ELR (cell line): ENCODE measurements around the gene BBOF1.

Experiments
- DNase-seq: peaks from one replicate; pipeline ENCODE4 v3.0.0-alpha.2; 2015; ENCODE audit warnings: low read depth

BBOF1 gene

DNA sequence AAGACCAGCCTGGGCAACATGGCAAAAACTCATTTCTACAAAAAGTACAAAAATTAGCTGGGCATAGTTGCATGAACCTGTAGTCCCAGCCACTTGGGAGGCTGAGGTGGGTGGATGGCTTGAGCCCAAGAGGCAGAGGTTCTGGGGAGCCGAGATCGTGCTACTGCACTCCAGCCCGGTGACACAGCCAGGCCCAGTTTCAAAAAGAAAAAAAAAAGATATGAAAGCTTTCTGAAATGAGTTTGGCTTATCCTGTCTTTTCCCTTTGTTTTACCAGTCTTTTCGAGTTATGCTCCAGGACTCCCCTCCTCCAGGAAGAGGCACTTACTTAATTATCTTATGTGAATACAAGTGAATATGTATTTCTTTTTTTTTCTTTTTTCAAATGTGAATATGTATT lies 3.2 kb downstream of the BBOF1 start:
- no peak for DNase-seq

DNA sequence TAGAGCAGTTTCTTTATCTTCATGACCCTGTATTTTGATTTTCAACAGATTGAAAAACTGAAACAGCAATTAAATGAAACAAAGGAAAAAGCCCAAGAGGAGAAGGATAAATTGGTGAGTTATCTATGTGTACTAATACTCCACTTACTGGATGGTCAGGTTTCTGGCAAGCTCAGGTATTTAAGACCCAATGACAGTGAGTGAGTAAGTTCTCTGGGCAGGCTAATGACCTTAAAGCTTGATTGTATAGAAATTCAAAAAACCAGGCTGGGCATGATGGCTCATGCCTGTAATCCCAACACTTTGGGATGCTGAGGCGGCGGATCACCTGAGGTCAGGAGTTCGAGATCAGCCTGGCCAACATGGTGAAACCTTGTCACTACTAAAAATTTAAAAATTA lies 10.0 kb downstream of the BBOF1 start:
- DNase-seq, result no peak

GRCh38 chr14:74034572-74034971 lies 15.4 kb downstream of the BBOF1 start:
- no peak for DNase-seq

DNA sequence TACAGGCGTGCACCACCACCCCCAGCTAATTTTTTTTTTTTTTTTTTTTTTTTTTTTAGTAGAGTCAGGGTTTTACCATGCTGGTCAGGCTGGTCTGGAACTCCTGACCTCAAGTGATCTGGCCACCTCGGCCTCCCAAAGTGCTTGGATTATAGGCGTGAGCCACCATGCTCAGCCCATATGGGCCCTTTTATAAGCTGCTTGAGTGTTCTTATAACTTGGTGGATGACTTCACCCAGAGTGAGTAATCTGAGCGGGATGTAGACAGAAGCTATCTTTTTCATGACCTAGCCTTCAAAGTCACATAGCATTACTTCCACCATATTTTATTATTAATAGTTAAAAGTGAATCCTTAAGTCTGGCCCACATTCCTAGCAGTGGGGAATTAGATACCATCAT lies 16.4 kb downstream of the BBOF1 start:
- peak; percentile 73 for DNase-seq

DNA sequence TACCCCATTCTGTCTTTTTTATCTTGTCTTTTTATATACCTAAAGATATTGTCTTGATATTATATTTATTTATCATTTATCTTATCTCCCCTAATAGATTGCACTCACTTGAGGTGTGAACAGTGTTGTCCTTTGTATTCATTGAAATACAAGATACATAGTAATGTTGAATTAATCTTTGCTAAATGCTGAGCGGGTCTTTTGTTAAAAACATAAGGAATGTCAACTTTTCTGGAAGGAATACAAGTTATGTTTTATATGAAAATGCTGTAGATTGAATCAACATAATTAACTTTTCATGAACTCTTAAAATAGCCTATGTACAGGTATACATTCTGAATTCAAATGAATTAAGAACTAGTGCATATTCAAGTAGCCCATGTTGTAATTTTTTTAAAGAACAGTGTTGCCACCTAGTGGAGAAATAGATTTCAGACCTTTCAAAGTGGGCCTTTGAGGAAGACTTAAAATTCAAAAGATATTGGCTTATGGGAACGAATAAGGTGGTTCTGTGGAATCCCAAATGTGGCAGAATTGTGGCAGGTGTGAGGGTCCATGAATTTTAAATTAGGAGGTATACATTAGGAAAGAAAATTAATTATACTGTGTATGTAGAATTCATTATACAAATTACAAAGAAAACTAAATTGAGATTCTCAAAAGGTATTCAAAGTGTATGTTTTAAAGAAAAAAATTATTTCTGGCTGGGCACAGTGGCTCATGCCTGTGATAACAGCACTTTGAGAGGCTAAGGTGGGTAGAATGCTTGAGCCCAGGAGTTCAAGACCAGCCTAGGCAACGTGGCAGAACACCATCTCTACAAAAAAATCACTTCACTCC lies 19.1 kb downstream of the BBOF1 start:
- DNase-seq, result peak; percentile 68

- DNase-seq, result no peak
Observed at GRCh38 chr14:74042296-74042695, 23.1 kb downstream of the BBOF1 start.

GRCh38 chr14:74045522-74045921 lies 26.4 kb downstream of the BBOF1 start:
- DNase-seq, result no peak

DNA sequence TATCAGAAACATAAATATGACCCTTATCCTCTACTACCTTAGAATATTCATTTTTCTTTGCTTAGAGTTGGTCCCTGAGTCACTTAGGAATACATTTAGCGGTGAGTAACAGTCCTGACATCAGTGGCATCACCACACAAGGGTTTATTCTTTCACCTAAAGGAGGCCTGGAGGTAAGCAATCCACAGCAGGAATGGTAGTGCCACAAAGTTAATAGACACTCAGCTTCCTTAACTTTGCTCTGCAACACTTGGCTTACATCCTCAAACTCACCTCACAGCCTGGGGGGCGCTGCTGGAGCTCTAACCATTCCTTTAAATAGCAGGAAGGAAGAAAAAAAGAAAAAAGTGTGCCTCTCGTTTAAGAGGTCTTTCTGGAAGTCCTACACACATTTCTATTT lies 29.1 kb downstream of the BBOF1 start:
- DNase-seq, result peak; percentile 47

GRCh38 chr14:74049876-74050495 lies 30.8 kb downstream of the BBOF1 start:
- DNase-seq, result no peak

DNA sequence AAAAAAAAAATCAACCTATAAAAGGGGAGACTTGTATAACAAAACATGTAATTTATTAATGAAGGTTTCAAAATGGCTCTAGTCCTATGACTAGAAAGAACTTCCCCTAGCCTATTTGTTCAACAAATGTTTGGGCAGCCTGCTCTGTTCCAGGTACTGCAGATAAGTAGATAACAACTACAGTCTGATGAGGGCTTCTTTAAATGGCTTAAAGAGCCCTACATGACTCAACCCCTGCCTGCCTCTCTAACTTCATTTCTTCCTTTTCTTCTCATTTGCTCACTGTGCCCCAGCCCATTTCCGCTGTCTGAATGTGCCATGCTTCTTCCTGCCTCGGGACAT lies 43.6 kb downstream of the BBOF1 start:
- no peak for DNase-seq

DNA sequence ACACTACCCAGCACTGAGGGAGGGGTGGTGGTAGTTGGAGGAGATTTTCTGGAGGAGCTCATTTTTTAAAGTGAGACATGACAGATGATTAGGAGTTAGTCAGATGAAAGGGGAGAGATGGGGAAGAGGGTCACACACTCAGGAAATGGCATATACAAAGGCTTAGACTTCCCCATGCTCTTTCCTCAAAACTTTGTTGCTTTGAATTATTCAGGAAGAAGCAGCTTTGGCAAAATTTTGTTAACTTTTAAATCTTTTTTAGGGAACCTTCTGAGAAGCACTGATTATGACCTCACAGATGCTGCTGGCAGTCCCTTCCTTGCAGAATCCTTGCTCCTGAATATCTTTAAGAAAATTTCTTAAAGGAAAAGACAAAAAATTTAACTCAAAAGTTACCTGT lies 45.3 kb downstream of the BBOF1 start:
- DNase-seq, result peak; percentile 47

DNA sequence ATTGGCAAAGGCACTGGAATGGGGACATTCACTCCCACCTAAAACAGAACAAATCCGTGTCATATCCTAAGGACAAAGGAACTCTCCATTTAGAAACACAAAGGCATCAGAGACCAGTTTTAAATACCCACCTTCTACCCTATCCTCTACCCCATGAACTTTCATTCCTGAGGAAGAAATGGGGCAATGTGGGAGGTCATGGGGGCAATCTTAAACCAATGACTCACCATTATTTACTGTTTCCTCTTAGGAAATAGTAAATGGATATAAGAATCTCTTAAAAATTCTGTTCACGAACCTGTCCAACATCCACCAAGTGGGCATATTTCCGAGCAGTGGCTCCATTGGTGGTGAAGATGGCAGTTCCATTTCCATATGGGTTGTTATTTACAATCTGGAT lies 45.7 kb downstream of the BBOF1 start:
- peak; percentile 63 for DNase-seq

GRCh38 chr14:74065746-74066575 lies 46.8 kb downstream of the BBOF1 start:
- DNase-seq, result peak; percentile 76

GRCh38 chr14:74077401-74077800 lies 58.3 kb downstream of the BBOF1 start:
- DNase-seq, result no peak

DNA sequence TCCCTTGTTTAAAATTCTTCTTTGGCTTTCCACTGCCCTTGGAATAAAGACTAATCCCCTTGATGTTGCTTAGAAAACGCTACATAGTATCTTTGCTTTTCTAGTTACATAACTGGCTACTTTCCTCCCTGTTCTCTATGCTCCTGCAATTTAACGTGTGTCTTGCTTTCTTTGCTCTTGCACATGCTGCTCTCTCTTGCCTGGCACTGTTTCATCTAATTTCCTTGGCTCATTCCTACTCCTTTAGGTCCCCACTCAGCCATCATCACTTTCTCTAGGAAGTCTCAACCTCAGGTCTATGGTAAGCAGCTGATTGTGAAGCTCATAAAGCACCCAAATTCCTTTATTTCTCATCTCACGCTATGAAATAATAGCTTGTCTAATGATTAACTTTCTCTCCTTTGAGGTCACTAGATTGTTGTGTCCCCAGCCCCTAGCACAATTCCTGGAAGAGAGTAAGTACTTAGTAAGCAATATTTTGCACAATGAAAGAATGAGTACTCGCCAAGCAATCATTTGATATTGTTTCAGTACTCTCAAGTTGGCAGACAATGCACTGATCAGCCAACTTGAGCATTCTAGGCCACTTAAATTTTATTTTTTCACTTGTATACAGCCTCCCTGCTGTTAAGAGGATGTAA lies 61.8 kb downstream of the BBOF1 start:
- DNase-seq, result no peak

GRCh38 chr14:74081491-74081890 lies 62.3 kb downstream of the BBOF1 start:
- no peak for DNase-seq

- no peak for DNase-seq
Observed at GRCh38 chr14:74083161-74083560, 64.0 kb downstream of the BBOF1 start.

DNA sequence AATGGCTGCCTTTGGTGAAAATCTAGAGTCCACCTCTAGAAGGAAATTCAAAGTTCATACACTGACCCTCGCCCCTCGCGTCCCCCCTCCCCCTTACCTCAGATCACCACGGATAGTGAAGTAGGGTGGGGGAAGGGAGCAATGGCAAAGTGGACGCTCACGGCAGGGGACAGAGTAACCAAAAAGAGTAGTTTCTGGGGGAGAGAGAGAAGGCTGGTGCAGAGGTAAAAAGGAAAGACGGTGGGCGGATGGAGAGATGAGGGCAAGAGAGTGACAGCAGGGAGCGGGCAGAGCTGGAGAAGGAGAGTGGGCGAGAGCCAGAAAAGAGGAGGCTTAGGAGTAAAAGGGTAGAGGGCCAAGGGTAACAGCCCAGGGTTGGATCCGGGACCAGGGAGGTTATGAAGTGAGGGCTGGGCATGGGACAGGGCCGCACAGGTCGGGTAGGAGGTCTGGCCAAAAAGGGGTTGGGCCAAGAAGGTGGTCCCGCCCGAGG lies 64.7 kb downstream of the BBOF1 start:
- DNase-seq, result no peak

GRCh38 chr14:74084277-74085046 lies 65.3 kb downstream of the BBOF1 start, which contains the start of the genes ALDH6A1 and LIN52:
Gene ALDH6A1 (minus strand): TSS chr14:74084453. CDS start chr14:74084394, 59 bp downstream.
Gene LIN52 (plus strand): TSS chr14:74084956. CDS start chr14:74084975, 19 bp downstream.
- DNase-seq, result peak; percentile 100

DNA sequence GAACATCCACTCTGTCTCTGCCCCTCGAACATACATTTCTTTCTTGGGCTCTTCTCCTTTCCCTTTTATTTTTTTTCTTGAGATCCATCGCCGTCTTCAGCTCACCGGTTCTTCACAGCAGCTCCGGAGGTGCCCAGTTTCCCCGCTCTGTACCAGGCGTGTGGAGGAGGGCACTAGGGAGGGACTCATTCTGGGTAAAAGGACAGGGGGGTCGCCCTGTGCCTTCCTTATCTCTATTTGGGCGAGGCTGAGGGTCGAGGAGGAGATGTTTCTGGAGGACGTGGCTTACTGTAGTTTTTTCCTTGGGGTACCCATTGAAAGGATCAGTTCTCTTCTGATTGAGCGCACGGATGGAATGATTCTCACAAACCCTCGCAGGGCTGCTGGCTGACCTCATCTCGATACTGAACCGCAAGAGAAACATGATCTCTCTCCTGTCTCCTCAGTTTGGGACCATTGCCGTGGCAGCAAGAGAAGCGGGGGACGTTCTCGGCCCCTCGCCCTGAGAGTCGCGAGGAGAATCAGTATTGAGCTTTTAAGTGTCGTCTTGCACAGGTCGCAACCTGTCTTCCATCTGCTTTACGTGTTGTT lies 66.0 kb downstream of the BBOF1 start:
- DNase-seq, result peak; percentile 74

DNA sequence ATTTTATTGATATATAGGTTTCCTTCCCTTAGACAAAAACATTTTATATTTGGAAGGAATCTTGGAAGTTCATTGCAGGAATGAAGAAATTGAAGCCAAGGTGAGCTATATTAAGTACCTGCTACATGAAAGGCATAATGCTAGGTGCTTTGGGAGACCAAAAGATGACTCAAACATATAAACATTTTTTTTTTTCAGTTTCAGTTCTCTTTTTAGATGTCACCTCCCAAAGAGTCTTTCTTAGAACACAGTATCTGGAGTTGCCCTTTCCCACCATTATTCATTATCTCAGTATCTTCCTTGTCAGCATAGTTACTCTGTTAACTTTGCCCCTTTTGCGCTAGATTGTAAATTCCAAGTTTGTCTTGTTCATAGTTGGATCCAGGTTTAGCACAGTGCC lies 66.7 kb downstream of the BBOF1 start:
- DNase-seq, result peak; percentile 28
